H9 (cell line): ENCODE data around the gene FREY1. TPM values are rescaled to one million over a fixed set of nuclear protein-coding genes. Genes with fewer than 3 reads are reported as not detected.

ENCODE experiments used
- DNase-seq: peaks from one replicate; pipeline ENCODE4 v3.0.0-alpha.2; 2017
- H2AFZ ChIP-seq: one replicate; pipeline ENCODE4 v1.6.1; 2013; ENCODE audit warnings: mild to moderate bottlenecking, low read length, control low read depth, moderate library complexity
- H2AK5ac ChIP-seq: 2 replicates; pipeline ENCODE4 v1.6.1; 2013; ENCODE audit warnings: low read length, control low read depth, mixed read lengths; ENCODE audit not compliant: insufficient read length
- H2BK120ac ChIP-seq: one replicate; pipeline ENCODE4 v1.6.1; 2013; ENCODE audit warnings: low read depth, mild to moderate bottlenecking, low read length, control low read depth, inconsistent platforms; ENCODE audit not compliant: poor library complexity, severe bottlenecking
- H2BK12ac ChIP-seq: 2 replicates; pipeline ENCODE4 v1.6.1; 2013; ENCODE audit warnings: low read length, control low read depth, mixed read lengths, low read depth; ENCODE audit not compliant: insufficient read length
- H2BK15ac ChIP-seq: 2 replicates; pipeline ENCODE4 v1.6.1; 2013; ENCODE audit warnings: low read depth, low read length, control low read depth
- H2BK20ac ChIP-seq: one replicate; pipeline ENCODE4 v1.6.1; 2013; ENCODE audit warnings: low read depth, mild to moderate bottlenecking, low read length, control low read depth, inconsistent platforms; ENCODE audit not compliant: poor library complexity, severe bottlenecking
- H2BK5ac ChIP-seq: 2 replicates; pipeline ENCODE4 v1.6.1; 2013; ENCODE audit warnings: low read length, control low read depth, mixed read lengths; ENCODE audit not compliant: insufficient read length
- H3K14ac ChIP-seq: 2 replicates; pipeline ENCODE4 v1.6.1; 2013; ENCODE audit warnings: low read length, control low read depth; ENCODE audit not compliant: insufficient read depth
- H3K18ac ChIP-seq: 2 replicates; pipeline ENCODE4 v1.6.1; 2013; ENCODE audit warnings: low read depth, mild to moderate bottlenecking, mixed read lengths, low read length, control low read depth; ENCODE audit not compliant: insufficient read length
- H3K23ac ChIP-seq: 2 replicates; pipeline ENCODE4 v1.6.1; 2013; ENCODE audit warnings: low read length, control low read depth, mixed read lengths, low read depth; ENCODE audit not compliant: insufficient read length
- H3K23me2 ChIP-seq: 2 replicates; pipeline ENCODE4 v1.6.1; 2013; ENCODE audit warnings: low read depth, mild to moderate bottlenecking, mixed read lengths, low read length, control low read depth; ENCODE audit not compliant: insufficient read length, poor library complexity, severe bottlenecking
- H3K27ac ChIP-seq: 2 replicates; pipeline ENCODE4 v1.5.1; 2013; ENCODE audit warnings: low read length, control low read depth, mixed read lengths, low read depth; ENCODE audit not compliant: insufficient read length
- H3K27me3 ChIP-seq: 2 replicates; pipeline ENCODE4 v1.6.1; 2013; ENCODE audit warnings: low read length, control low read depth, inconsistent platforms; ENCODE audit not compliant: insufficient read depth
- H3K4ac ChIP-seq: 2 replicates; pipeline ENCODE4 v1.6.1; 2013; ENCODE audit warnings: low read depth, mild to moderate bottlenecking, control low read depth, inconsistent platforms, low read length, moderate library complexity
- H3K4me1 ChIP-seq: 2 replicates; pipeline ENCODE4 v1.6.1; 2013; ENCODE audit warnings: low read length, control low read depth, inconsistent platforms; ENCODE audit not compliant: insufficient read depth
- H3K4me2 ChIP-seq: 2 replicates; pipeline ENCODE4 v1.6.1; 2013; ENCODE audit warnings: low read length, control low read depth, mixed read lengths; ENCODE audit not compliant: insufficient read length, insufficient read depth
- H3K56ac ChIP-seq: 2 replicates; pipeline ENCODE4 v1.6.1; 2013; ENCODE audit warnings: low read depth, mild to moderate bottlenecking, mixed read lengths, low read length, control low read depth; ENCODE audit not compliant: insufficient read length
- H3K79me1 ChIP-seq: 2 replicates; pipeline ENCODE4 v1.6.1; 2013; ENCODE audit warnings: low read depth, mild to moderate bottlenecking, moderate library complexity, low read length, control low read depth, inconsistent platforms; ENCODE audit not compliant: insufficient read depth, poor library complexity, severe bottlenecking
- H3K79me2 ChIP-seq: 2 replicates; pipeline ENCODE4 v1.6.1; 2013; ENCODE audit warnings: low read length, control low read depth, inconsistent platforms; ENCODE audit not compliant: insufficient read depth
- H3K9ac ChIP-seq: 2 replicates; pipeline ENCODE4 v1.6.1; 2013; ENCODE audit warnings: low read length, control low read depth, mixed read lengths; ENCODE audit not compliant: insufficient read length; ENCODE audit errors: extremely low read depth
- H3K9me3 ChIP-seq: one replicate; pipeline ENCODE4 v1.6.1; 2013; ENCODE audit warnings: low read depth, low read length, inconsistent platforms; ENCODE audit not compliant: control insufficient read depth
- H3T11ph ChIP-seq: one replicate; pipeline ENCODE4 v1.6.1; 2013; ENCODE audit warnings: mild to moderate bottlenecking, low read length, control low read depth, inconsistent platforms
- H4K20me1 ChIP-seq: one replicate; pipeline ENCODE4 v1.6.1; 2013; ENCODE audit not compliant: control insufficient read depth, insufficient read length, insufficient read depth
- H4K5ac ChIP-seq: 2 replicates; pipeline ENCODE4 v1.6.1; 2013; ENCODE audit warnings: low read depth, mild to moderate bottlenecking, mixed read lengths, low read length, control low read depth; ENCODE audit not compliant: insufficient read length
- H4K8ac ChIP-seq: replicated peaks from 2 replicates; pipeline ENCODE4 v1.6.1; 2013; ENCODE audit warnings: low read length, control low read depth, mixed read lengths, low read depth; ENCODE audit not compliant: insufficient read length
- H4K91ac ChIP-seq: 2 replicates; pipeline ENCODE4 v1.6.1; 2013; ENCODE audit warnings: low read depth, mild to moderate bottlenecking, moderate library complexity, mixed read lengths, low read length, control low read depth; ENCODE audit not compliant: insufficient read length
- H3K27ac Mint-ChIP-seq, 3 experiments: 2 replicates in 2 of 3; 3 replicates in 1 of 3; pipeline ENCODE4 v1.8.0; 2020 to 2021; ENCODE audit warnings: mixed read lengths in 3 of 3, mild to moderate bottlenecking in 1 of 3, moderate library complexity in 1 of 3
- H3K27me3 Mint-ChIP-seq: 2 replicates; pipeline ENCODE4 v1.8.0; 2021; ENCODE audit warnings: low read depth, mild to moderate bottlenecking, moderate library complexity, mixed read lengths
- H3K36me3 Mint-ChIP-seq, 3 experiments: 2 replicates in 2 of 3; 3 replicates in 1 of 3; pipeline ENCODE4 v1.8.0; 2020 to 2021; ENCODE audit warnings: low read depth in 3 of 3, mixed read lengths in 3 of 3; ENCODE audit not compliant: insufficient read depth in 1 of 3
- H3K4me1 Mint-ChIP-seq, 2 experiments: 2 replicates each; pipeline ENCODE4 v1.8.0; 2020; ENCODE audit warnings: mixed read lengths in 2 of 2
- H3K4me3 Mint-ChIP-seq, 2 experiments: 2 replicates in 1 of 2; 3 replicates in 1 of 2; pipeline ENCODE4 v1.8.0; 2020 to 2021; ENCODE audit warnings: mild to moderate bottlenecking in 2 of 2, mixed read lengths in 2 of 2, moderate library complexity in 1 of 2
- H3K9me3 Mint-ChIP-seq, 2 experiments: 2 replicates in 1 of 2; 3 replicates in 1 of 2; pipeline ENCODE4 v1.8.0; 2020; ENCODE audit warnings: mild to moderate bottlenecking in 2 of 2, mixed read lengths in 2 of 2, moderate library complexity in 1 of 2
- CTCF ChIP-seq: fragments of 200-600 bp; sonication (generic); conservative IDR thresholded peaks from 3 replicates; pipeline ENCODE4 v1.8.0; 2021; ENCODE audit warnings: antibody characterized with exemption, mild to moderate bottlenecking
- WGBS: extraction: QIAGEN DNeasy Blood & Tissue Kit; methylation state at CpG from one replicate; pipeline ENCODE4 v1.1.7; 2013; ENCODE audit warnings: missing lambda C conversion rate, low lambda C conversion rate, mixed read lengths; ENCODE audit not compliant: insufficient read length; ENCODE audit errors: extremely low coverage; 5-methylcytosine and 5-hydroxymethylcytosine counted together
- total RNA-seq: library from RNA; stranded (reverse); gene quantifications from 2 replicates; pipeline ENCODE4 v1.2.1, GENCODE V29; 2021

The FREY1 gene
- total RNA-seq, 1 experiment from 2014 or later = 2.1 TPM

GRCh38 chr11:45889966-45890365, 17.1 kb downstream of the FREY1 start:
- Mint-ChIP-seq H3K27ac (no peak overlapping the region), H3K4me1 (peaks cover 26 to 32% of the 10 kb centered on the region in 2 experiments), H3K27me3 (peaks cover 3% of the 10 kb centered on the region; the same call in 1 of the 2 replicates), H3K9me3 (no peaks in the 10 kb centered on the region; a peak in 1 of 5 replicates), H3K4me3 (no peak overlapping the region), H3K36me3 (peaks cover 0 to 7% (median 0%) of the 10 kb centered on the region in 3 experiments; a peak in 3 of 7 replicates)
- no peak overlapping the region for H2AK5ac ChIP-seq
- H3K4ac ChIP-seq = no peak overlapping the region
- H3K9me3 ChIP-seq = no peaks in the 10 kb centered on the region
- no peak overlapping the region for H4K91ac ChIP-seq
- H3K56ac ChIP-seq = no peak overlapping the region
- no peak overlapping the region for H2BK12ac ChIP-seq
- DNase-seq = no peak
- H3K4me1 ChIP-seq = peaks cover 2% of the 10 kb centered on the region; the same call in 1 of the 2 replicates
- no peak overlapping the region for H3K4me2 ChIP-seq
- no peak overlapping the region for H2BK15ac ChIP-seq
- no peak overlapping the region for H2AFZ ChIP-seq
- no peak overlapping the region for H2BK5ac ChIP-seq
- no peak overlapping the region for H2BK120ac ChIP-seq
- no peaks in the 10 kb centered on the region for H4K20me1 ChIP-seq
- H2BK20ac ChIP-seq = no peak overlapping the region
- no peaks in the 10 kb centered on the region for H3K79me1 ChIP-seq
- no peak overlapping the region for H3T11ph ChIP-seq
- no peak overlapping the region for H3K9ac ChIP-seq
- no peak overlapping the region for H3K27ac ChIP-seq
- no peak overlapping the region for H4K5ac ChIP-seq
- H3K79me2 ChIP-seq = no peaks in the 10 kb centered on the region
- H3K27me3 ChIP-seq = no peaks in the 10 kb centered on the region
- H3K23ac ChIP-seq = no peak overlapping the region
- no peak overlapping the region for H3K18ac ChIP-seq
- H4K8ac ChIP-seq = no peak overlapping the region
- no peak for TF ChIP-seq CTCF
- no peaks in the 10 kb centered on the region for H3K23me2 ChIP-seq
- no peak overlapping the region for H3K14ac ChIP-seq
- no CpG with 5 or more reads among the region's 9 CpGs for WGBS
